A549 (cell line): ENCODE results near the gene ZBTB39.

Source experiments
- CHD2 ChIP-seq: fragments of 150-350 bp; IDR thresholded peaks from 2 replicates; pipeline ENCODE4 v1.6.1; 2014; ENCODE audit warnings: low read length; ENCODE audit not compliant: partially characterized antibody
- CTCF ChIP-seq: fragments of >200 bp; sonication (Bioruptor Twin); formaldehyde crosslinking; IDR thresholded peaks from 3 replicates; pipeline ENCODE4 v1.5.1; 2016
- HDAC2 ChIP-seq: fragments of 200-600 bp; sonication (generic); IDR thresholded peaks from 2 replicates; pipeline ENCODE4 v1.6.1; 2016
- JUN ChIP-seq, 2 experiments: fragments of >200 bp; sonication (Bioruptor Twin); formaldehyde crosslinking; IDR thresholded peaks; 2 replicates in 1 of 2; 3 replicates in 1 of 2; pipeline ENCODE4 v1.6.1; 2016 to 2017
- NR3C1 ChIP-seq: fragments of >200 bp; sonication (Bioruptor Twin); formaldehyde crosslinking; IDR thresholded peaks from 3 replicates; pipeline ENCODE4 v1.6.1; 2017
- POLR2A ChIP-seq: IDR thresholded peaks from 2 replicates; pipeline ENCODE4 v1.6.1; 2012; ENCODE audit warnings: mild to moderate bottlenecking, low read length

- peak; percentile 39; the same call in 1 of the 3 replicates for TF ChIP-seq CTCF
- no peak for TF ChIP-seq POLR2A
- no peak for TF ChIP-seq NR3C1
- TF ChIP-seq JUN (IDR thresholded peaks at IDR 0.05), result no peak
- TF ChIP-seq CHD2, result no peak
- TF ChIP-seq HDAC2, result no peak
These were observed 596 bp upstream of the ZBTB39 start for GRCh38 chr12:57006809-57007475.
